IPS-11a (cell line): ENCODE results near the gene WRNIP1.

Source experiments
- H3K4me3 ChIP-seq: one replicate; pipeline ENCODE4 v1.5.1; 2013; ENCODE audit warnings: low read depth, low read length, control low read depth

The WRNIP1 gene

DNA sequence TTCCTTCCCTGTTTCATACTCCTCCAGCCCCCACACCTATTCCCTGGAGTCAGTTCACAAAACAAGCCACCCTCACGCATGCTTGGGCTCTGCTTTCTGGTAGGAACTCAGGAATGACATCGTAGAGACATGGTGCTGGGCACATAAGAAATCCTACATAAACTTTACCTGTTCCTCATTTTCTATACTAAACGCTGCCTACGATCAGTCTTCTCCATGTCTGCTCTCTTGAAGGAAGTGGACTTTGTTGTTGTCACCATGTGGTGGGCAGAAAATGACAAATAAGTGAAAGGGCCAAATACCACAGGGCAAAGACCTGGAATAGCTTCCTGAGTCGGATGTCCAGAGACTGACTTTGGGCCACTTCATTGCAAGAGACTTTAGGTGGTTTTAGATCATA is 24.6 kb upstream of the WRNIP1 start:
- H3K4me3 ChIP-seq: no peak overlapping the region

GRCh38 chr6:2741756-2742155 is 23.4 kb upstream of the WRNIP1 start:
- H3K4me3 ChIP-seq: no peak overlapping the region

DNA sequence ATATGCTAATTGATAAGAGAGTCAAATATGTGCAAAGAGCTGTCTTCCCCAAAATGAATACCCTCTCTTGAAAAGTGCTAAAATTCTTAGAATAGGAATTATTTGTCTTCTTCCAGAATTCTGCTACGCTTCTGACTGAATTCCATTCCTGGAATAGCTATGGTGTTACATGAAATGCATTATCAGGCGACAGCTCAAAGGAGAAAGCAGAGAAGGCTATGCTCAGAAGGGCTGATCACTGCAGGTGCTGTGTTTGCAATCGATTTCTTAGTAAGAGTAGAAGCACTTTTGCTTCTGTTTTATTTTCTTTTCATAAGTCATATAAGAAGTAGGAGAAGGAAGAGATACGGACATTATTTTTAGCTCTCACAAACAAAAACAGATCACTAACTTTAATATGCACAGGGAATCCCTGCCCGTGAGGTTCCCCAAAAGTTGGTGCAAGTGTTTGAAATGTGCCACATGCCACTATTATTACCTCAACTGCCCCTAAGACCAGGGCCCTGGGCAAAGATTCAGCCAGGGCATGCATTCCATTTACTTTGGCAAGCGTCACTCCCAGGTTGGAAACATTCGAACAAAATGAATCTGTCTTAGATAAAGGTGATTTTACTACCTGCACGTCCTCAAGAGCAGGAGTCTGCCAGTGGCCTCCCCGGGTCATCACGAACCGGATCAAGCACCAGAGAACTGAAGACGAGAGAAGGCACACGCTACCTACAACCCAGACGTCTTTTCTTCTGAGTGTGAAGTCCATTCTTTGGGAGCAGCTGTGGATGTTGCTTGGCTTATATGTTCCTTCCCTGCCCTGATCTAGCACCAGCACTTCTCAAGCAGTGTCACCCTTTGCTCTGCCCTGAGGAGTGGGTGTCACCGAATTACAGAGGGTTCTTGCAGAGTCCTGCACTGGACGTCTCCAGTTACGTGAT is 21.6 kb upstream of the WRNIP1 start:
- H3K4me3 ChIP-seq: no peak overlapping the region

GRCh38 chr6:2744209-2744771 is 20.9 kb upstream of the WRNIP1 start:
- no peak overlapping the region for H3K4me3 ChIP-seq

DNA sequence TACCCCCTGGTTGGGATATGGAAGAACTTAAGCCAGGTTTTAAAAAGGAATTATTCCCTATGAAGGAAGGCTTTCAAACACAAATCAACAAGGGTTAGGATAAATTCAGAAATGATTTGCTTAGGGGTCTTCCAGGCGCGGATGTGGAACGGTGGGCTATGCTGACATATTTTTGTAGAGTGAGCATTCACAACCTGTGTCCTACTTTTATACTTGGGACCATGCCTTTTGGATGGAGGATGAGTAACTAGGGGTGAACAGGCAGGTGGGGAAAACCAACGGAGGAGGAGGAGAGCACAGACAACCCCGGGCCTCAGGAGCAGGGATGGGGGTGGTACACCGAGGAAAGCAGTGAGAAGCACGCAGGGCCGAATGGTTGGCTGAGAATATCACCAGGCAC is 20.4 kb upstream of the WRNIP1 start:
- no peak overlapping the region for H3K4me3 ChIP-seq

DNA sequence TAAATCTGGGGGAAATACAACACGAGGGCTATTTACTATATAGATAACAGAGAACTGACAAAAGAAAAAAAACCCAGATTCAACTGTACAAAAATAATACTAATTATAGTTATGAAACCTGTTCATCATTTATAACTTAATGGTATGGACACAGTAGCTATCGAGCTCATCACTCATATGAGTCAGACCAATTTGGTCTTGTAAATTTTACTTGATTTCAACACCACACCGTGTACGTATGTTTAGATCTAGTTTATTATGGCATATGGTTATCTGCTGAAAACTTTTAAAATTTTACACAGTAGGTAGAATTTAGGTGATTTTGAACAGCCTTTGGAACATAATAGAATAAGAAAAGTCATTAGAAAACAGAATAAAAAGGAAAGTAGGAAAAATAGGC is 19.9 kb upstream of the WRNIP1 start:
- H3K4me3 ChIP-seq: no peak overlapping the region

DNA sequence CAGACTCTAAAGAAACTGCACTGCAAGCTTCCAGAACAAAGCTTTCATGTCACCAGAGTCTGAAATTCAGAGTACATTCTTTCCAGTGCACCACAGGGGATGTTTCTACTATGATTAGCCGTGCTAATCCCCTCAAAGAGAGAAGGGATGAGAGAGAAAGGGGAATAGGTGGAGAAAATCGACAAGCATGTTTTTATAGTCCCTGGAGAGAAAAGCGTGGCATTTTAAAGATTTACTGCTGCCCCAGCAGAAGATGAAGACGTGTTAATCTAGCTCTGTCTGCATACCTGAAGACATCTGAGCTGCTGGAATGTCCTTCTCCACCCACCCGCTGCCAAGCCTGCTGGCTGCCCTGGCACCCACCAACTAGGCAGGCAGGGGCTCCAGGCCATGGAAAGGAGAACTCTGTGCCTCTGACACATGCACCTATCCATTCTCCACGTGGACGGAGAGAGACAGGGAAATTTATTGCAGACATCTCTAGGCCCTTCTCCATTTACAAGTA is 18.6 kb upstream of the WRNIP1 start:
- H3K4me3 ChIP-seq: no peak overlapping the region

GRCh38 chr6:2748183-2748582 is 17.0 kb upstream of the WRNIP1 start:
- H3K4me3 ChIP-seq: no peak overlapping the region

DNA sequence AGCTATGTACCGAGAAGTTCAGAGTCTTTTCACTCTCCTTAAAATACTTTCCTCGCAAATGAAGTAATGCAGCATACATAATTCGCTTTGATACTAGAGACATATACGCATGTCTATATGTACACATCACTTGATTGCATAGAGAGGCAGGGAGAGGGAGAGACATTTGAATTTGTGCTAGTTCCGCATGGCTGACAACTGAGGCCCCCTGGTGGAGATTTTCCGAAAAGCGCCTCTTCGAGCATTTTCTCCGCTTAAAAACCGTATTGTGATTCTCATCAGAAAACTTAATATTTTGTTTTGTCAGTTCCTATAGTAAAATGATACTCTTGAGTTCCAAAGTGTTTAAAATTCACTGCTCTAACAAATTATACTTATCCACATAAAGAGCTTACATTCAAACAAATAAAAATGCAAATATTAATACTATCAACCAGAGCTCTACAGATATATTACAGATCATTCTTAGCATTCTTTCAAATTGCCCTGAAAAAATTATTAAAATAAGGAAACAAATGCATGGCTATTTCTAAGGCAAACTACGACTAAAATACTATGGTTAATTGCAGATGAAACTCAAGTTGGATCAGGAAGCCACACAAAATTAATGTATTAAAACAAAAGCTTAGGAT is 15.1 kb upstream of the WRNIP1 start:
- no peak overlapping the region for H3K4me3 ChIP-seq

GRCh38 chr6:2750832-2751231 is 14.4 kb upstream of the WRNIP1 start, which contains the start of gene MYLK4:
Gene MYLK4 (minus strand): TSS chr6:2750922. CDS start chr6:2749294, 1,628 bp downstream.
- no peak within 1 kb of the TSS for H3K4me3 ChIP-seq

- no peak overlapping the region for H3K4me3 ChIP-seq
Measured at GRCh38 chr6:2751871-2752270, 13.3 kb upstream of the WRNIP1 start.

DNA sequence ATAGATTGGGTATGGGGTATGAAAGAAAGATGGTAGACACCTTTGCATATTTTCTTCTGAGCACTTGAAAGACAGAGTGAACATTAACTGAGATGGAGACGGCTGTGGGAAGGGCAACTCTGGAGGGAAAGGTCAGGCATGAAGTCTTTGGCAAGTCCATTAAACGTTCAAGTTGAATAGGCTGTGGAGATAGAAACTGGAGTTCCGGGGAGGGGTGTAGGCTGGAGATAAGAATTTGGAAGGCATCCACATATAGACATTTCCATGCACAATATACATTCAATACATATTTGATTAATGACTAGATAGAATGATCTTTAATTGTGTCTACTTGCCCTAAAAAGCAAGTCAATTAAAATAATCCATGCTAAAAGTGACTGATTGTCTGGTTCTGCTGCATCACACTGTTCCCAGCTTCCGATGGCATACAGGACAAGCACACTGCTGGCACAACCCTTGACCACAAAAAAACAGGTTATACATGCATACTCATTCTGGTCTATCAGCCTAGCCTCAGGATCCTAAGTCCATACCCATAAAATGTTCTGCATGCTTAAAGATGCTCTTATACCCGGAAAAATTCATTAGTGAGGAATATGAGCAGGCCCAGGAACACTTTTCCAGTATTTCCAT is 12.6 kb upstream of the WRNIP1 start:
- no peak overlapping the region for H3K4me3 ChIP-seq

- H3K4me3 ChIP-seq: no peak overlapping the region
Measured at GRCh38 chr6:2753110-2753489, 12.1 kb upstream of the WRNIP1 start.

DNA sequence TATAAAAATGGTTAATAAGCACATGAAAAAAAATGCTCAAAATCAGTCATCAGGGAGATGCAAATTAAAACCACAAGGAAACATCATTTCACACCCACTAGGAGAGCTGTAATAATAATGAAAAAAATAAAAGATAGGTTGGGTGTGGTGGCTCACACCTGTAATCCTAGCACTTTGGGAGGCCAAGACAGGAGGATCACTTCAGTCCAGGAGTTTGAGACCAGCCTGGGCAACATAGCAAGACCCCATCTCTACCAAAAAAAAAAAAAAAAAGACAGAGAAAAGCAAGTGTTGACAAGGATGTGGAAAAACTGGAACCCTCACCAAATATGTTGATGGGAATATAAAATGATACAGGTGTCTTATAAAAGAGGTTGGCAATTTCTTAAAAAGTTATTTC is 11.4 kb upstream of the WRNIP1 start:
- H3K4me3 ChIP-seq: no peak overlapping the region

GRCh38 chr6:2754393-2754792 is 10.8 kb upstream of the WRNIP1 start:
- H3K4me3 ChIP-seq: no peak overlapping the region

DNA sequence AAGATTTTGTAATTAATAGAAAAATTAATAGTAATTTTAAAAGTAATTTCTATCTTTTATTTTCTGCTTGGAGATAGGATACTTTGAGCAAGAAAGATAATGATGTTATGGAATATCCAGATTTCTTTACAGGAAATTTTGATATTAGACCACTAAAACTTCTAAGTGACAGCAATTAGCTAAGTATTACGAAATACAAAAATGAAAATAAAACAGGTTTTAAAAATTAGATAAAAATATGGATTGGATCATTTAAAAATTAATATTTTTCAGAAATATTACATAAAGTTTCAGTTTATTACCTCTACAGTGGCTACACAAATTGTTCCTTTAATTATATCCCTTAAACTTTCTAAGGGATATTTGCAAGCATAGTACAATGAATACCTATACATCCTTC is 10.3 kb upstream of the WRNIP1 start:
- no peak overlapping the region for H3K4me3 ChIP-seq

- no peak overlapping the region for H3K4me3 ChIP-seq
Measured at GRCh38 chr6:2755456-2755855, 9.7 kb upstream of the WRNIP1 start.

GRCh38 chr6:2756241-2756640 is 9.0 kb upstream of the WRNIP1 start:
- H3K4me3 ChIP-seq: no peak overlapping the region

DNA sequence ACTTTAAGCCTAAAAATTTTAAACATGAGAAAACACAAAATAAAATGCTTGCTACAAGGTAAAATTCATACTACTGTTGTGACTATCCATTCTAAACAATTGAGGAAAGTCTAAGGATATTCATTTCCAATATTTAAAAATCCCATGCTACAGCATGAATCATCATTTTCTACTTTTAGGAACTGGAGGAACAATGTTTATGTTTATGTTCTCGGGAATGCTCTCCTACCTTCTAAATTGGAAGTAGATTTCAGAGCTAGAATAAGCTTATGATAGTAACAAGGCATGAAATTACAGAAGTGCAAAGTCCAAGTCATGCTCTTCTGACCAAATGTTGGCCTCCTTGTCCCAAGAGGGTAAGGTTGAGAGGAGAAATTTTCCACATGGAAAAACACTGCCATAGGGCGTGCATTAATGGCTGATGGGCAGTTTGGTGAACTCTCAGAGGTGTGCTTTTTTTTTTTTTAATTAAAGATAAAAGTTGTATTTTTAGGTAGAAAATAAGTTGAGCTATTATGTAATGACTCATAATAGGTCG is 8.4 kb upstream of the WRNIP1 start:
- H3K4me3 ChIP-seq: no peak overlapping the region

GRCh38 chr6:2758980-2759379 is 6.2 kb upstream of the WRNIP1 start:
- H3K4me3 ChIP-seq: no peak overlapping the region
